GM12878 (cell line): ENCODE measurements around the gene CD96. TPM values are rescaled to one million over a fixed set of nuclear protein-coding genes. Genes with fewer than 3 reads are reported as not detected.

ENCODE experiments used
- ATAC-seq: fragments of 200-7000 bp; cut with Tn5 transposase; 3 replicates; pipeline ENCODE4 v1.9.1; 2020; ENCODE audit warnings: mild to moderate bottlenecking, moderate library complexity
- BruUV-seq: library from RNA; stranded (reverse); fragments of 400-500 nt; replicated peaks from 2 replicates; lab custom pipeline; 2021; lab: Mats Ljungman, UMichigan
- CTCF ChIA-PET: fragments of 300-600 bp; sonication (Branson Sonifier 250); formaldehyde crosslinking; extraction: SDS; loops from one replicate; lab custom pipeline; 2021; ENCODE audit warnings: inconsistent platforms; lab: Yijun Ruan, JAX
- POLR2A ChIA-PET: fragments of 350-600 bp; formaldehyde crosslinking; extraction: SDS; loops from one replicate; lab custom pipeline; 2021; ENCODE audit warnings: inconsistent platforms; lab: Charles Lee
- RAD21 ChIA-PET: fragments of 300-600 bp; sonication (Branson Sonifier 250); formaldehyde crosslinking; loops from one replicate; lab custom pipeline; 2023; ENCODE audit warnings: antibody characterized with exemption; ENCODE audit not compliant: unreplicated experiment; lab: Charles Lee
- SMC1A ChIA-PET: fragments of 300-600 bp; sonication (Branson Sonifier 250); formaldehyde crosslinking; loops from one replicate; lab custom pipeline; 2023; ENCODE audit not compliant: unreplicated experiment, uncharacterized antibody; lab: Charles Lee
- DNase-seq: peaks from one replicate; pipeline ENCODE4 v3.0.0-alpha.2; 2011; ENCODE audit warnings: low read depth, low spot score
- FAIRE-seq: peaks from 3 replicates; lab custom pipeline; 2011; peaks lifted over from hg19 to GRCh38; lab: Jason Lieb, UNC
- H2AFZ ChIP-seq: 2 replicates; pipeline ENCODE4 v1.6.0; 2011; ENCODE audit warnings: low read depth, low read length, control low read depth; ENCODE audit not compliant: control insufficient read depth
- H3K27ac ChIP-seq: 2 replicates; pipeline ENCODE4 v1.5.1; 2011; ENCODE audit warnings: control low read depth; ENCODE audit not compliant: control insufficient read depth, insufficient read depth
- H3K27me3 ChIP-seq, 2 experiments: replicated peaks in 1 of 2; 2 replicates each; pipeline versions ENCODE4 v1.6.0 to v1.6.1; 2011; ENCODE audit warnings: low read length in 1 of 2; ENCODE audit not compliant: control insufficient read depth in 2 of 2, insufficient read depth in 2 of 2
- H3K36me3 ChIP-seq, 2 experiments: 2 replicates each; pipeline ENCODE4 v1.5.1; 2011; ENCODE audit warnings: low read length in 1 of 2; ENCODE audit not compliant: control insufficient read depth in 2 of 2, insufficient read depth in 2 of 2
- H3K4me1 ChIP-seq: 2 replicates; pipeline ENCODE4 v1.6.1; 2011; ENCODE audit warnings: mild to moderate bottlenecking, low read length, moderate library complexity, mixed read lengths; ENCODE audit not compliant: control insufficient read depth, insufficient read depth
- H3K4me2 ChIP-seq: 2 replicates; pipeline ENCODE4 v1.6.0; 2011; ENCODE audit warnings: control low read depth; ENCODE audit not compliant: control insufficient read depth, insufficient read depth
- H3K4me3 ChIP-seq: fragments of 200-600 bp; sonication (generic); 2 replicates; pipeline ENCODE4 v1.5.1; 2016
- H3K79me2 ChIP-seq: 2 replicates; pipeline ENCODE4 v1.6.0; 2011; ENCODE audit warnings: low read length; ENCODE audit not compliant: control insufficient read depth, insufficient read depth
- H3K9ac ChIP-seq: 2 replicates; pipeline ENCODE4 v1.8.0; 2011; ENCODE audit warnings: low read length, control low read depth, mixed read lengths; ENCODE audit not compliant: control insufficient read depth, insufficient read depth
- H3K9me3 ChIP-seq: replicated peaks from 3 replicates; pipeline ENCODE4 v1.5.1; 2011; ENCODE audit warnings: mild to moderate bottlenecking, low read length; ENCODE audit not compliant: control insufficient read depth, insufficient read depth
- H4K20me1 ChIP-seq: 2 replicates; pipeline ENCODE4 v1.6.0; 2011; ENCODE audit not compliant: control insufficient read depth, insufficient read depth
- BACH1 ChIP-seq: fragments of 450-650 bp; IDR thresholded peaks from 2 replicates; pipeline ENCODE4 v1.6.1; 2017; ENCODE audit warnings: mild to moderate bottlenecking, borderline replicate concordance
- CEBPZ ChIP-seq: fragments of 150-350 bp; IDR thresholded peaks from 2 replicates; pipeline ENCODE4 v1.6.1; 2016; ENCODE audit warnings: low read depth, low read length
- CHD4 ChIP-seq: fragments of 200-600 bp; sonication (generic); IDR thresholded peaks from 2 replicates; pipeline ENCODE4 v1.6.1; 2016; ENCODE audit warnings: mild to moderate bottlenecking
- EGR1 ChIP-seq, 2 experiments: IDR thresholded peaks; 1 replicate in 1 of 2; 2 replicates in 1 of 2; pipeline ENCODE4 v1.6.1; 2011 to 2012; ENCODE audit warnings: low read depth in 2 of 2, low read length in 2 of 2, borderline replicate concordance in 1 of 2, mild to moderate bottlenecking in 1 of 2, moderate library complexity in 1 of 2
- IKZF1 ChIP-seq: fragments of 450-650 bp; conservative IDR thresholded peaks from 2 replicates; pipeline ENCODE4 v1.6.1; 2017; ENCODE audit warnings: antibody characterized with exemption, mild to moderate bottlenecking
- IKZF2 ChIP-seq, 2 experiments: fragments of 450-650 bp; IDR thresholded peaks; 2 replicates each; pipeline ENCODE4 v1.6.1; 2017; ENCODE audit warnings: mild to moderate bottlenecking in 2 of 2, moderate library complexity in 2 of 2
- JUNB ChIP-seq: IDR thresholded peaks from 2 replicates; pipeline ENCODE4 v1.6.1; 2016; ENCODE audit warnings: antibody characterized with exemption, mild to moderate bottlenecking
- MTA3 ChIP-seq: IDR thresholded peaks from 2 replicates; pipeline ENCODE4 v1.6.1; 2012; ENCODE audit warnings: low read length, inconsistent platforms, borderline replicate concordance
- MYB ChIP-seq: fragments of 150-350 bp; IDR thresholded peaks from 2 replicates; pipeline ENCODE4 v1.6.1; 2014; ENCODE audit warnings: mild to moderate bottlenecking, low read depth, low read length, borderline replicate concordance
- NFYA ChIP-seq: IDR thresholded peaks from 2 replicates; pipeline ENCODE4 v1.6.1; 2011; ENCODE audit warnings: low read depth, mild to moderate bottlenecking, low read length, improper control_type of control experiment, borderline replicate concordance
- RAD21 ChIP-seq: IDR thresholded peaks from 2 replicates; pipeline ENCODE4 v1.6.1; 2011; ENCODE audit warnings: mild to moderate bottlenecking, low read depth, low read length, moderate library complexity; ENCODE audit not compliant: insufficient read depth
- SMAD1 ChIP-seq: fragments of 450-650 bp; IDR thresholded peaks from 2 replicates; pipeline ENCODE4 v1.6.1; 2018; ENCODE audit warnings: mild to moderate bottlenecking, low read depth; ENCODE audit not compliant: partially characterized antibody
- SRF ChIP-seq, 2 experiments: IDR thresholded peaks; 2 replicates each; pipeline ENCODE4 v1.6.1; 2011; ENCODE audit warnings: low read depth in 2 of 2, low read length in 2 of 2, mild to moderate bottlenecking in 1 of 2, moderate library complexity in 1 of 2
- SUPT20H ChIP-seq: IDR thresholded peaks from 2 replicates; pipeline ENCODE4 v1.6.1; 2011; ENCODE audit warnings: low read depth, mild to moderate bottlenecking, low read length, moderate library complexity, borderline replicate concordance; ENCODE audit not compliant: control insufficient read depth
- SUZ12 ChIP-seq: fragments of 200-600 bp; sonication (generic); IDR thresholded peaks from one replicate; pipeline ENCODE4 v1.6.1; 2018; ENCODE audit warnings: antibody characterized with exemption, mild to moderate bottlenecking; ENCODE audit not compliant: unreplicated experiment
- YBX1 ChIP-seq: fragments of 450-650 bp; IDR thresholded peaks from 2 replicates; pipeline ENCODE4 v1.6.1; 2016; ENCODE audit warnings: antibody characterized with exemption
- ZZZ3 ChIP-seq: IDR thresholded peaks from 2 replicates; pipeline ENCODE4 v1.6.1; 2011; ENCODE audit warnings: low read depth; ENCODE audit not compliant: control insufficient read depth, insufficient read length
- WGBS: methylation state at CpG from one replicate; pipeline ENCODE4 v1.1.6; 2016; ENCODE audit warnings: low lambda C conversion rate; ENCODE audit not compliant: insufficient replicate concordance, insufficient coverage; ENCODE audit errors: missing lambda C conversion rate; 5-methylcytosine and 5-hydroxymethylcytosine counted together
- in situ Hi-C: fragments of 300-500 bp; cut with MboI; formaldehyde crosslinking; loops from 9 replicates; pipeline ENCODE4 v1.14.3; 2018; ENCODE audit warnings: mixed read lengths
- intact Hi-C: fragments of 100-400 bp; cut with micrococcal nuclease; formaldehyde crosslinking; loops from one replicate; pipeline ENCODE4 v1.14.2; 2022; ENCODE audit not compliant: unreplicated experiment
- polyA plus RNA-seq, 11 experiments: library from polyadenylated mRNA; depleted of rRNA in 4 of 11; unstranded in 6 of 11; stranded (reverse) in 5 of 11; fragments of >200 nt; fragmentation: Nextera tagmentation in 4 of 11; fragmentation: Illumina TruSeq in 1 of 11; extraction: Ambion mirVana in 4 of 11; extraction: Trizol in 1 of 11; gene quantifications; 1 replicate in 1 of 11; 2 replicates in 10 of 11; pipeline versions ENCODE4 v1.2.1 to v1.2.3, GENCODE V29; 2011 to 2016; ENCODE audit warnings: inconsistent platforms in 2 of 11, missing spikeins in 2 of 11, low read depth in 1 of 11
- total RNA-seq, 4 experiments: library from RNA; depleted of rRNA in 3 of 4; stranded (reverse); fragments of >200 nt in 3 of 4; fragmentation: Illumina TruSeq in 1 of 4; extraction: Trizol in 1 of 4; gene quantifications; 2 replicates each; pipeline versions ENCODE4 v1.2.1 to v1.2.3, GENCODE V29; 2013 to 2021
- TF ChIP-seq, protein P1 (sequence below): IDR thresholded peaks from 2 replicates; pipeline ENCODE4 v1.6.1; 2011; ENCODE audit warnings: borderline replicate concordance, low read depth, mild to moderate bottlenecking, moderate library complexity, mixed read lengths, low read length; ENCODE audit not compliant: insufficient read depth; ENCODE audit errors: extremely low read length

Gene CD96
- total and polyA plus RNA-seq, 10 of the 15 experiments (the other 5 are each of a cell fraction or from before 2014, with no cell fraction given): 0.13 to 10.1 (median 0.47) TPM

DNA sequence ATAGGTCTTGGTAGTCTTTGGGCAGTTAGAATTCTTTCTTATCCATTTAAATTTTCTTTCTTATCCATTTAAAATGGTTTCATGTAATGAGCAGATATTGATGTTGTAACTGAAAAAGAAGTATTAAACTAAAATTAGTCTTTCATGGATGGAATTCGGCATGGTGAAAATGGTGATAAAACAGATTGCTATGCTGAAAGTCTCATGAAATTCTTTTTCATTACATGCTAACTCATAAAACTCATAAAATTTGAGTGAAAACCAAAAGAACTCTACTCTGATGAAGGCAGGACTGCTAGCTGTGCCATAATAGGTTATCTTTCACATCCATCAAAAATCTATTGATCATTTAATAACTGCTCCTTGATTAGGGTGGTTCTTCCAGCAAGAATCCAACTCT, 3.9 kb upstream of the CD96 start (continued):
- TF ChIP-seq CEBPZ (no peak), CHD4 (no peak)

- Histone ChIP-seq H3K36me3 (no peaks in the 10 kb centered on the region), H3K9ac (no peak overlapping the region), H3K79me2 (no peaks in the 10 kb centered on the region), H3K4me2 (peak overlapping the region; percentile 39; the same call in 1 of the 2 replicates), H3K4me3 (no peak overlapping the region), H2AFZ (no peak overlapping the region), H3K9me3 (no peaks in the 10 kb centered on the region), H4K20me1 (no peaks in the 10 kb centered on the region), H3K27ac (no peak overlapping the region), H3K4me1 (peaks cover 18% of the 10 kb centered on the region), H3K27me3 (no peaks in the 10 kb centered on the region)
- intact Hi-C loops (loop anchor here (1.0 to 5.0 kb wide), 3 partner anchors 331 to 1806 kb away; no protein-coding TSS in a partner anchor), in situ Hi-C loops (loop anchor here (10.0 kb wide), 1 partner anchor 1804 kb away; no protein-coding TSS in a partner anchor)
- SMC1A ChIA-PET: interaction anchor here (0.8 to 2.0 kb wide), 10 partner anchors 9 to 1224 kb away, joined by 3 to 13 read pairs (median 3); no protein-coding TSS in a partner anchor
- ATAC-seq: peak; percentile 51
- POLR2A ChIA-PET: no interaction called here
- RAD21 ChIA-PET: interaction anchor here (0.9 to 1.8 kb wide), 3 partner anchors 9 to 1224 kb away, joined by 3 to 10 read pairs (median 7); no protein-coding TSS in a partner anchor
- CTCF ChIA-PET: interaction anchor here (0.7 to 2.9 kb wide), 15 partner anchors 9 to 1224 kb away, joined by 3 to 16 read pairs (median 3); no protein-coding TSS in a partner anchor
- 14% methylated on average over 4 of the region's 4 CpGs for WGBS
- BruUV-seq: no TSS peak
- DNase-seq: no peak
- FAIRE-seq: no peak
- TF ChIP-seq SMAD1: no peak
- no peak for TF ChIP-seq NFYA
- TF ChIP-seq SRF (IDR thresholded peaks at IDR 0.05; ENCODE audit: low read depth in 2 of 2, low read length in 2 of 2): no peak
- no peak for TF ChIP-seq BACH1
- TF ChIP-seq SUZ12: no peak
- no peak for TF ChIP-seq YBX1
- peak; percentile 4; the same call in 1 of the 2 replicates for TF ChIP-seq JUNB
- TF ChIP-seq IKZF2 (IDR thresholded peaks at IDR 0.05): peak in 1 of 2 experiments; percentile 37; a peak in 1 of 4 replicates
- TF ChIP-seq RAD21: no peak
- no peak for TF ChIP-seq MTA3
- TF ChIP-seq MYB: no peak
- no peak for TF ChIP-seq SUPT20H
- TF ChIP-seq, protein P1, sequence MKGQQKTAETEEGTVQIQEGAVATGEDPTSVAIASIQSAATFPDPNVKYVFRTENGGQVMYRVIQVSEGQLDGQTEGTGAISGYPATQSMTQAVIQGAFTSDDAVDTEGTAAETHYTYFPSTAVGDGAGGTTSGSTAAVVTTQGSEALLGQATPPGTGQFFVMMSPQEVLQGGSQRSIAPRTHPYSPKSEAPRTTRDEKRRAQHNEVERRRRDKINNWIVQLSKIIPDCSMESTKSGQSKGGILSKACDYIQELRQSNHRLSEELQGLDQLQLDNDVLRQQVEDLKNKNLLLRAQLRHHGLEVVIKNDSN: no peak
- TF ChIP-seq ZZZ3: no peak
- no peak for TF ChIP-seq EGR1 (IDR thresholded peaks at IDR 0.05; ENCODE audit: borderline replicate concordance in 1 of 2, low read depth in 2 of 2, low read length in 2 of 2)
- TF ChIP-seq IKZF1: 0 out of 2 replicates have a peak, but pooled peaks have one; percentile 25
Measured at GRCh38 chr3:111538681-111539083, 3.3 kb upstream of the CD96 start.
